NCI-H2227 (cell line): ENCODE measurements around the gene NHLH1.
"Not testable (repeated sequence)": the region's sequence is repeated elsewhere in the genome, so short reads cannot be mapped to it uniquely, and the experiment has no call there.

ENCODE experiments used
- DNase-seq: peaks from one replicate; lab custom pipeline; 2025; ENCODE audit not compliant: unreplicated experiment; lab: John Stamatoyannopoulos, UW

The NHLH1 gene

GRCh38 chr1:160376525-160377131 lies 9.8 kb downstream of the NHLH1 start:
- peak; percentile 77 for DNase-seq

DNA sequence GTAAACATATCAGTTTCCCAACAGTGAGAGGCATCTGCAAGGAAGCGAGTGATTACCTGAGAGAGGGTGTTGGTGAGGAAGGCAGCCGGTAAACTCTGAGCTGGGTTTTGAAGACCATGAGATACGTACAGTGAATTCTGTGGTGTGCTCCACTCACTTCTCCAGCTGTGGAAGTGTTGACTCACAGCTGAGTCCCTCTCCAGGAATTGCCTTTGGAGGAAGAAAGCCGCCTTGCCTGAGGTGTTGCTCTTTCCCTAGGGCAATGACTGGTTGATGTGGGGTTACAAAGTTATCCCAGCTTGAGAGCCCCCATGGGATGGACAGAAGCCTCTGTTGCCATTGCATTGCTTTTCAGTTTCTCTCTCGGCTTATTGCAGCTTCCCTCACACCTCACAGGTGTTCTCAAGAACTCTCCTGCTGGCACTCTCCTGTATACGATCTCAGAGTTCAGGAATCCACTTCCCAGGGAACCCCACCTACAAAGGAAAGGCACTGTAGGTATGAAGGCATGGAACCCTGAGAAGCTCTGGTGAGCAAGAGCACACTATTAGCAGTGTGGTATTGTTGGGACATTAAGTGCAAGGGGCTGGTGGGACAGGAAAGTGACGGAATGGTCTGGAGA lies 10.8 kb downstream of the NHLH1 start:
- no peak for DNase-seq

- DNase-seq: not testable (repeated sequence)
Observed at GRCh38 chr1:160384812-160385211, 17.9 kb downstream of the NHLH1 start.

DNA sequence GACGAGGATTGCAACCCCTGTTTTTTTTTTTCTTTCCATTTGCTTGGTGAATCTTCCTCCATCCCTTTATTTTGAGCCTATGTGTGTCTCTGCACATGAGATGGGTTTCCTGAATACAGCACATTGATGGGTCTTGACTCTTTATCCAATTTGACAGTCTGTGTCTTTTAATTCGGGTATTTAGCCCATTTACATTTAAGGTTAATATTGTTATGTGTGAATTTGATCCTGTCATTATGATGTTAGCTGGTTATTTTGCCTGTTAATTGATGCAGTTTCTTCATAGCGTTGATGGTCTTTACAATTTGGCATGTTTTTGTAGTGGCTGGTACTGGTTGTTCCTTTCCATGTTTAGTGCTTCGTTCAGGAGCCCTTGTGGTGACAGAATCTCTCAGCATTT lies 21.5 kb downstream of the NHLH1 start:
- DNase-seq: not testable (repeated sequence)

DNA sequence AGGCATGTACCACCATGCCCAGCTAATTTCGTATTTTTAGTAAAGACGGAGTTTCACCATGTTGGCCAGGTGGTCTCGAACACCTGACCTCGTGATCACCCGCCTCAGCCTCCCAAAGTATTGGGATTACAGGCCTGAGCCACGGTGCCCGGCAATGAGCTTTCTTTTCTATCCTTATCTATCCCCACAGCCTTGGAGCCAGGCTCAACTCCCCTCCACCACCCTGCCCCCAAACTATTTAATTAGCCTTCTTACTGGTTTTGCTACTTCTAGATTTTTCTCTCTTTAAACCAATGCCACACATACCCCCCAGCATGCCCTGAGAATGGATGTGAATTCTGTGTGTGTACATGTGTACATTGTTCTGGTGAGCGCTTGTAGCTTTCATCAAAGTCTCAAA lies 27.8 kb downstream of the NHLH1 start:
- DNase-seq: no peak

- DNase-seq: no peak
Observed at GRCh38 chr1:160397651-160398050, 30.8 kb downstream of the NHLH1 start.

DNA sequence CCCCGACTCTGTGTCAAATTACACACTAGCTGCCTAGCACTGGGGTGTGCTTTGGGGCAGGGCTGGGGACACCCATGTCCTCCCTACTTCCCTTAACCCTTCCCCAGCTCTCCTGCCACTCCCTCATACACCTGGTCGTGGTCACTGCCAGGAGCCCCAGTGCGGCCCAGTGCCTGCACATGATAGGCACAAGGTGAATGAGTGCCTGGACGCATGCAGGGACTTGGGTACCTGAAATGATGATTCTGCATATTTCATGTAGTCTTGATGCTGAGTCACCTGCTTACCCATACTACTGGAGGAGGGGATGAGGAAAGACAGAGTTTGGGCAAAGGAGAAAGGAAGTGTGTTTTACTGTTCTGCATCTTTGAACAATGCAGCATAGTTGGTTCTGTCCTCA lies 32.0 kb downstream of the NHLH1 start:
- no peak for DNase-seq

DNA sequence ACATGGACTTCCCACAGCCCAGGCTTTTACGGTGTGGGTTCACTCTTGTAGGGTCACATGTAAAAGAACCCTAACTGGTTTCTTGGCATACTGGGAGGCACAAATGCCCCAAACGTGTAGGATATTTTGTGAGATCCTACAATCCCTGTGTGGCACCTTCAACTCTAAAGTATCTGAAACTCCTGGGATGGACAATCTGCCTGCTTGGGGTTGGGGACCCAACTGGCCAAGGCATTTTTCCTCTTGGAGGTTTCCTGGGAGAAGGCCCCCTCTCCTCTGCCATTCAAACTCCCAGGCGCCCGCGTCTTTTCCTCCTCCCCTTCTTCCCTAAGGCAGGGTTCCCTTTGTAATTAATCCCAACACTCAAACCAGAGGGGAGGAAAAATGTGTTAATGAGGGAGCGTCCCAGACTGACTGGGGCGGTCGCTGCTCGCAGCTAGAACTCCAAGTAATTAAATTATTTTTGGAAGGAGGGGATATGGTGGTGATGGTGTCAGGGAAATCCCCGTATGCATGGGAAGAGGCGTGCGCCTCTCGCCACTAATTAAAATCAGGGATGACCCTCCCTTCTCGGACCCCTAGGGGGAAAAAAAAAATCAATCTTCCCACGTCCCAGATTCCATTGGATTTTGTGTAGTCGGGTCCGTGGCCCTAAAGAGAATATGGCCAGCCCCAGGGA lies 32.8 kb downstream of the NHLH1 start:
- no peak for DNase-seq

DNA sequence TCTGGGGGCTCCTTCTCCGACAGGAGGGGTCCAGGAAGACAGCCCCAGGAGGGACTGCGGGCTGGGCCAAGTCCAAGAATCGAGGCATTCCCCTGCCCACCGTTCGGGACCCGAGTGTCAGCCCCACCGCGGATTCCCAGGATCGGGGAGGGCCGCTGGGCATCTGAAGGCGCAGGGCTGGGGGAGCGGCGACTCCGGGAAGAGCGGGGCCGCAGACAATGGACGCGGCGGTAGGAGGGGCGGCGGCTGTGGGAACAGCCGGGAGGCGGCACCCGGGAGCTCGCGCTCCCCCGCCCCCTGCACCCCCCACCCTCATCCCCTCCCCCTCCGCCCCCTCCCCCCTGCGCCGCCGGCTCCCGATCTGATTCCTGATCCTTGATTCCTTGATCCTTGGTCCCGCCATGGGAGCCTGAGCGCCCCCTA lies 33.4 kb downstream of the NHLH1 start, which contains the start of gene VANGL2:
Gene VANGL2, plus strand, starts transcription at position 342 of the 423 bp plus-strand sequence. CDS start 15,274 bp downstream, outside the sequence.
- peak; percentile 90 for DNase-seq

- peak; percentile 71 for DNase-seq
Observed at GRCh38 chr1:160400646-160401486, 34.0 kb downstream of the NHLH1 start.

- DNase-seq: no peak
Observed at GRCh38 chr1:160401487-160401805, 34.6 kb downstream of the NHLH1 start.

GRCh38 chr1:160402001-160402795 lies 35.3 kb downstream of the NHLH1 start:
- DNase-seq: no peak

- no peak for DNase-seq
Observed at GRCh38 chr1:160403244-160403643, 36.4 kb downstream of the NHLH1 start.

GRCh38 chr1:160404094-160404493 lies 37.2 kb downstream of the NHLH1 start:
- no peak for DNase-seq

- no peak for DNase-seq
Observed at GRCh38 chr1:160405331-160405877, 38.5 kb downstream of the NHLH1 start.

DNA sequence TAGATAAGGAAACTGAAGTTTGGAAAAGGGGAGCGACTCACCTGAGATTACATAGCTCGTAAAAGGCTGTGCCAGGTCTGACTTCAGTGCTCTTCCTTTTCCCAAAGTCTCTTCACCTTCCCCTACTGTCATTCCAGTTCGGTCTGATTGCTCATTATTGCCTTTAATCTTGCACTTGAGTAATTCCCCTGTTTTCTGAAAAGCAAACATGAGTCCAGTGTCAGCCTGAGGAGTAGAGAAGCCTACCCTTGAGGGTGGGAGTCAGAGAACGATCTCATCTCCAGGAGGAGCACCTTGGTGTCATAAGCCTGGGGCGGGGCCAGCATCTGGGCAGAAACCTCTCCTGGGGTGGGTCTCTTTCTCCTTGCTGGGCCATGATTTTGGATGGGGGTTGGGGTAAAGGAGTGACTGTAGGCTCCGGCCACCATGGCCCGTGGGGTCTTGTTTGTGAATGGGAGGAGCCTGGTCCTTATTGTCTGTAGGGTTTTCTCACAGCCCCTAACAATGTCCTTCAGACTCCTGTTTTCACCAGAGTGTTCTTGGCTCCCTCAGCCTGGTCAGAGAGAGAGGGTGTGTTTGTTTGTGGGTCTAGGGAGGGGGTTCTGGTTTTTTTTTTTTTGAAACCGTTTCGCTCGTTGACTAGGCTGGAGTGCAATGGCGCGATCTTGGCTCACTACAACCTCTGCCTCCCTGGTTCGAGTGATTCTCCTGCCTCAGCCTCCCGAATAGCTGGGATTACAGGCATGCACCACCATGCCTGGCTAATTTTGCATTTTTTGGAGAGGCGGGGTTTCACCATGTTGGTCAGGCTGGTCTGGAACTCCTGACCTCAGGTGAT lies 39.5 kb downstream of the NHLH1 start:
- DNase-seq: no peak

DNA sequence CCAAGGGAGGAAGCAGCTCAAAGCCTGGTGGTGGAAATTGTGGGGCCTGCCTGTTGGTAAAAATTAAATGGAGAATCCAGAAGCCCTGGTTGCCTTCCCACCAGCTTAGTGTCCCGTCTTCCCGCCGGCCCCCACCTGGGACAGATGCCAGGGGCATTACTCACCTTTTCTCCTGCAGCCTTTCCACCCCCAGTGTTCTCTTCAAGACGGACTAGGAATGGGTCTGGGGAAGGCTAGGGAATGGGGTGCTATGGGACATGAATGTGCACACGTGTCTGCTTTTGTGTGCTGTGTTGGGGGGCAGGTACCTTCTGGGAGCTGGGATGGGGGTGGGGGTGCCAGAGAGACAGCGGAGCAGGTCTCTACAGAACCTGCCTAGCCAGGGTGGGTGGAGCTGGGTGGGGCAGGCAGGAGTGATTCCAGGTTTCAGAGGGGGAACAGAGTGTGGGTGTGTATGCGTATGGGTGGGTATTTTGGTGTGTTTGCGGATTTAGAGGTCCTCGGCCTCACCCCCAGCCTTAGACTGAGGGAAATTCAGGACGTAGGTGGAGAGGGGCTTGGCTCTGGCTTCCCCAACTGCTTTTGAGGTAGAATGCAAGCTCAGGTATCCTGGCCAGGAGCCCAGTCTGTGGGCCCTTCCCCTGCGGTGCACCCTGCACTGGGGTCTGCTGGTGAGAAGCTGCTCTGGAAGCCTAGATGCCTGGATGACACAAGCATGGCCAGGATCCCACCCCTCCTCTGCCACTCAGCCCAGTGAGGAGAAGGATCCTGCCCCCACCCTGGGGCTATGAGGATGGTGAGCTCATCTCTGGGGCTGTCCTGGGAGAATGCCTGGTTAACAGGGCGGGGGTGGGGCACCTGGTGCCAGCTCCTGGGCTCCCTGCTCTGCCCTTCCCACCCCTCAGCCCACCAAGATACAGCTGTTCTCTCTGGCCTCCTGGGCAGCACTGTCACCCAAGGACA lies 41.2 kb downstream of the NHLH1 start:
- DNase-seq: no peak

DNA sequence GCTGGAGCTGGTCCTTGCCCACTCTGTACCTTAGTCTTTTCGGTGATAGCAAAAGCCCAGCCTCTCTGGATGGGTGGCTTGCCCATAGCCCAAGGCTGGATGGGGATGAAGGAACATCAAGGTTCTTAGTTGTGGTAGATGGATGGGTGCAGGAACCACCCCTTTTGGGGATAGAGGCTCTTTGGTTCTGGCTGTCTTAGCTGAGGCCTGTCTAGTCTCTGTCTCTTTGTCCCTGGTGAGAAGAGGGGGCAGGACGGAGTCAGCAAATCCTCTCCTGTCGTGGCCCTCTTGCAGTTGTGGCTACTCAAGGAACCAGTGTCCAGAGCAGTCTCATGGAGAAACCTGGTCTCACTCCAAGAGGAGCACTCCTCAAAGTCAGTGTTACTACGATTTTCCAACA lies 42.0 kb downstream of the NHLH1 start:
- DNase-seq: no peak
